Caki2 (cell line): ENCODE measurements around the gene ITIH4. TPM values are rescaled to one million over a fixed set of nuclear protein-coding genes. Genes with fewer than 3 reads are reported as not detected.

Experiments
- DNase-seq: peaks from one replicate; pipeline ENCODE4 v3.0.0-alpha.2; 2015; ENCODE audit warnings: low read depth
- in situ Hi-C: cut with HindIII; loops from 2 replicates; pipeline ENCODE4 v1.10.0; 2016; ENCODE audit warnings: low sequenced_read_pairs, low pct_unique_long_range_greater_than_20kb, mixed read lengths
- total RNA-seq: library from RNA; depleted of rRNA; stranded (reverse); fragments of >200 nt; shearing (Covaris generic); gene quantifications from 2 replicates; pipeline ENCODE4 v1.2.3, GENCODE V29; 2014; ENCODE audit warnings: low replicate concordance; rRNA removed

The ITIH4 gene
- total RNA-seq = not detected in 2 replicates

- in situ Hi-C loops = no loop called here
- DNase-seq = no peak
Measured at GRCh38 chr3:52830535-52831258, at the start of gene ITIH4. Gene ITIH4, minus strand, starts transcription at chr3:52830672. Its CDS starts 30 bp downstream, at chr3:52830642.

- in situ Hi-C loops = no loop called here
- no peak for DNase-seq
Measured at GRCh38 chr3:52880047-52880446, 49.6 kb upstream of the ITIH4 start.

DNA sequence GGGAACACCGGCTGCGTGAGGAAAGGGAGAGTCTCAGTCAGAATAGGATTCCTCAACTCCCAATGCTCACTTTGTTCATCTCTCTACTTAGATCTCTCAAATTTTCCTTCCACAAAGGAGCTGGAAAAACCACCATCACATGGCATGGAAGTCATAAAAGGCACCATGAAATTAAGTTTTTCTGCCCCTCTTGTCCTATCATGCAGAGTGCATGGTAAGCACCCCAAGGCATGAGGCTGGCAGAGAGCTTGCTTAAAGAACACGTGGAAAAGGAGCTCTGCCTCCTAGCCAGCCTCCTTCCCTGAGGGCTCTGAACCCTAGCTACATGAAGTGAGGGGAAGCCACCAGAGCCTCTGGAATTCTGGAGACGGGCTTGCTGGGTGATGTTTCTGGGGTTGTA is 49.1 kb upstream of the ITIH4 start:
- in situ Hi-C loops = no loop called here
- DNase-seq = no peak

- in situ Hi-C loops = no loop called here
Measured at GRCh38 chr3:52879090-52879489, 48.6 kb upstream of the ITIH4 start.

DNA sequence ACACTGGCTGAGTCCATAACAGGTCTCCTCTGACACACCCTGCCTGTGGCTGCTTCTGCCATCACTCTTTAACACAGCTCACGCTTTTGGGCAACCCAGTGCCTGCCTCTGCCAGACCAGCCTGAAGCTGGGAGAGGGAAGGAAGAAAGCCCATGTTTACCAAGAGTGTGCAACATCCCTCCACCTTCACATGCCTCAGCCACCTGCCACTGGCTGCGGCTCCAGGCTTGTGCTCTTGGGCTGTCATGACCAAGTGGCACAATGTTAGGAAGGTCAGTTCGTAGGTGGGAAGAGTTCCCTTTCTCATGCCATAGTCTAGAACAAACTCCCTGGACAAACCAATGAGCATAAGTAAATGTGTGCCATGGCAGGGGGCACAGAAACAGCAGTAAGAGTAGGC is 46.6 kb upstream of the ITIH4 start:
- in situ Hi-C loops = no loop called here
- DNase-seq = no peak

More at GRCh38 chr3:52879090-52879489, 48.6 kb upstream of the ITIH4 start:
- DNase-seq = no peak

DNA sequence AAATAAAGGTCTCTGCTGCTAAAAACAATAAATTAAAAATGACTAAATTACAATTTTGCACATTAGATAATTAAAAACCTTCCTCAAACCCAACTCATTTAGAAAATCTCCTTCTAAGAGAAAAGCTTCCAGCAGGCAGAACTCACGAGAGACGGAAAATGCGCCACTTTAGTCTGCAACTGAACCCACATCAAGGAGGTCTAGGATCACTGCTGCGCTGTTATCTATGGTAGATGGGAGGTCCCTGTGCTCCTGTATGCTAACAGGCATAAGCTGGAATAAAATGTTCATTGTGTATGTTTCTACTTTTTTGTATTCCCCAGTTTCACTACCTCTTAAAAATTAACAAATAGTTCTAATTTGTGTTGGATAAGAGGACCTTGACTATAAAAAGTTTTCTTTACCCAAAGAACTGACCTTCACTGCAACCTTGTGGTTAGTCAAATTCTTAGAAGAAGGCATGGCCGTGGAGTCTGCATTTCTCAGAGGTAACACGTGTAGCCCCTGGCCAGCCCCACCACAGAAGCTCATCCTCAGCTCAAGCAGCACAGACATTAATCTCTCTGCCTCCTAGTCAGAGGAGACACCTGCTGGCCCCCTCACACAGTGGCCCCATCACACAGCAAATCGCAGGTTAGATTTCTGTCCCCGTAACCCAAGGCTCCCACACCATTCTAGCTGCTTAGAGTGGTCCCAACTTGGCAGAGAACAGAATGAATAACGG is 44.6 kb upstream of the ITIH4 start:
- DNase-seq = no peak
- in situ Hi-C loops = no loop called here

DNA sequence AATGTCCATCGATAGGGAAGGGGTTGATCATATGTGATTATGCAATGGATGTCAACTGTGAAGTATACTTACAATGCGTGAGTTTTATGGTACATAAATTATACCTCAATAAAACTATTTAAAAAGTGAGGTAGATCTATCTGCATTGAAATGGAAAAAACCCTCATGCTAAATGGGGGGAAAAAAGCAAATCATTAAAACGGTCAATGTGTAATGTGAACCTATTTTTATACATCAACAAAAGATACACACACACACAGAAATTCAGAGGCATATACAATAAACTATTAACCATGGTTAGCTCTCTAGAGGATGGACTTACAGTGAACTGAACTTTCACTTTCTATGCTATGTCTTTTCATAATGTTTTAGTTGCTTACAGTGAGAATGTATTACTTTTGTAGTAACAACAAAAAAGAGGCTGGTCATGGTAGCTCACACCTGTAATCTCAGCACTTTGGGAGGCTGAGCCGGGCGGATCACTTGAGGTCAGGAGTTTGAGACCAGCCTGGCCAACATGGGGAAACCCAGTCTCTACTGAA is 43.8 kb upstream of the ITIH4 start:
- in situ Hi-C loops = no loop called here
- no peak for DNase-seq

GRCh38 chr3:52873433-52874159 is 43.1 kb upstream of the ITIH4 start:
- in situ Hi-C loops = no loop called here
- no peak for DNase-seq

DNA sequence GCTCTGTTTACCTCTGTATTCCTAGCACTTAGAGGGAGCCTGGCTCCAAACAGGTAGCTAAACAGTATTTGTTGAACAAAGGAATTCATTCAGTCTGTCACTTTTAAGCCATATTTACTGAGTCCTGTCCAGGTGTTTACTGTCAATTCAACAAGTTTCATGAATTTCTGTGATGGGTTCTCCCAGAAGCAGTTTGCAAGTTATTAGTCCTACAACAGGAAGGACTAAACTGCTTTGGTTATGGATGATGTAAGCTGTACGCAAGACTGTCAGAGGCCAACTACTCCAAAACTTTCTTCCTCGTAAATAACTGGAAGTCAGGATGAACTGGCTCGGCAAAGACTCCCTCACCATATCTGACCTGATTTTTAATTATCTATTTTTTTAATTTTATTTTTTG is 41.8 kb upstream of the ITIH4 start:
- no peak for DNase-seq
- in situ Hi-C loops = no loop called here

DNA sequence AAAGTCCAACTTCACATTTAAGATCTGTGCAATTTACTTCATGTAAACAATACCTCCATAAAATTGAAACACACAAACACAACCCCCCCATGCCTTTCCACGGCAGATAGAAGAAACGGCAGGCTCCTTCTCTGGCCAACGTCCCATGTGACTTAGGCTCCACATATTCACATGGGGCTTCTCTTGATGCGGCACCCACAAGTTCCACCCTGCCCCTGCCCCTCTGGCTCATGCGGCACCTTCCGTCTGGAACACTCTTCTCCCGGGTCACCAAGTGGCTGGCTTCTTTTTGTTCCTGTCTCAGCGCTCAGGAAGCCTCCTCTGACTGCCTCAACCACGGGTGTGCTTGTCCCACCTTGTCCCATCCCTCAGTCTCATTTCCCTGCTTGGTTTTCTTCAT is 41.3 kb upstream of the ITIH4 start:
- in situ Hi-C loops = no loop called here

DNA sequence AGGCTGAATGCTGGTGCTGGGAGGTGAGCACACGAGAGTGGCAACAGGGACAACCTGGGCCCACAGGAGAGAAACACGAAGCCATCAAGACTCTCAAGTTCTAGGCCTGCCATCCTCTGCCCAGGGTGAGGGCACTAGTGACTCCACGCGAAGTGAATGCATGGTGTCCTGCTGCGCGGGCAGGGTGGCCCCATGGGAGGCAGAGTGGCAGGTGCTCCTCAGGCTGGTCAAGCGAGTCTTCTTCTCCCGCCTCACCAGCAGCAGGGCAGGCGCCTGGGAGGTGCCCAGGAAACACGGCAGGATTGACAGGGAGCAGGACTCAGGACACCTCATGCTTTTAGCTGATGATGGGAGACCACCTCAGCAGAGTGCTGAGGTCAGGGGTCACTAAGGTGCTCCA is 40.0 kb upstream of the ITIH4 start:
- in situ Hi-C loops = no loop called here
- DNase-seq = no peak

More for the DNA sequence above, 41.3 kb upstream of the ITIH4 start:
- no peak for DNase-seq

DNA sequence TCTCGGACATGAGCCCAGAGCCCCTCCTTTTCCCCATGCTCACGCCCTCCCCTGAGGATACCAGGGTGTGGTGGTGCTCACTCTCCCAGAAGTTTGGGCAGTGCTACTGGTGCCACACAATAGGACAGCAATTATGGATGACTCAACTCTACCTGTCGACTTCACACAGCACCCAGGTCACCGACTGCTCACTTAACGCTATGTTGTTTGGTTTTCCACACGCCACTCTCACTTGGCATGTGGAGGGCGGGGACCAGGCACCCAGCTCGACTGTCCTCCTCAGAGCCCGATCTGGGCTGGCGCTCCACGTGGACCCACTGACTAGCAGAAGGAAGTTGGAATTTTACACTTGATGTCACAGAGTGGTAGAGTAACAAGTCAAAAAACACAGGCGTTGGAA is 36.0 kb upstream of the ITIH4 start:
- in situ Hi-C loops = no loop called here
- no peak for DNase-seq

- in situ Hi-C loops = no loop called here
- no peak for DNase-seq
Measured at GRCh38 chr3:52865994-52866393, 35.5 kb upstream of the ITIH4 start.

DNA sequence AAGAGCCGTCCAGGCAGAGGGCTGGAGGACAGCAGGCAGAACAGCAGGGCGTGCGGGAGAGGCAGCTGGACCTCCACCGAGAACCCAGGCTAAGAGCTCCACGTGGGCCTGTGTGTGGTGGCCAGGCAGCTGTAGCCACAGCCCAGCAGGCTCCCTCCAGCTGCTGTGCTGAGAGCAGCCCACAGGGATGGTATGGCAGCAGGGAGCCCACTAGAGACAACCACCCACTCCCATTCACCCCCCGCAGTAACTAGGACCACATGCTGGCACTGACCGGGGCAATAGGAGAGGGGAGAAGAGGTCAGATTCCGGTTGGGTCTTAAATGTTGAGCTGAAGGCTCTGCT is 29.9 kb upstream of the ITIH4 start:
- in situ Hi-C loops = no loop called here
- DNase-seq = no peak

DNA sequence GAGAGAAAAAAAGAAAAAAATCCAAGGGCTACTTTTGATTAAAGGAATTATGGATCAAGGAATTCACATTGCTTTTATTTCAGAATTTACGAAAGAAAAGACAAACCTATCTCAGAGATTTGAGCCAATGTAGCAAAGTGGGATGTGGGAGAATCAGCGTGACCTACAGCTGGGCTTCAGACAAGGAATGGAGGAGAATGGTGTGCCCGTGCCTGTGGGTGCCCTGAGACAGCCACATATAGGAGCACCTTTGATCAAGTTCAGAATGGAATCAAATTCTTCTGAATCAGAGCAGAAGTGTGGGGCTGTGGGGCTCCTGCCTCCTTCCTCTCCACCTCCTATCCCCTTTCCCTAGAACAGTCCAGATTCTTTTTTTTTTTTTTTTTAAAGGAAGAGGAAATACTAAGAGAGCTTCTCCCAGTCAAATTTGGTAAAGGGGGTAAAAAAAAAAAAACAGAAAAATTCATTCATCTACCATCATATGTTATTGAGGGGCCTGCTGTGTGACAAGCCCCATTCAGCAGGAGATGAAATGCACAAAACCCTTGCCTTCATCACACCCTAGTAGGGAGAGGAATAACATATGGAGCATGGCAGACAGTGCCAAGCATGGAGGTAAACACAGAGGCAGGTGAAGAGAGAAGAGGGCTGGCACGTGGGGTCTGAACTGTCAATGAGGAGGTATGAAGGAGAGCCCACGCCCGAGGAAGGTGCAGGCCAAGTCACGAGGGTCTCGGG is 29.4 kb upstream of the ITIH4 start:
- DNase-seq = no peak
- in situ Hi-C loops = no loop called here

DNA sequence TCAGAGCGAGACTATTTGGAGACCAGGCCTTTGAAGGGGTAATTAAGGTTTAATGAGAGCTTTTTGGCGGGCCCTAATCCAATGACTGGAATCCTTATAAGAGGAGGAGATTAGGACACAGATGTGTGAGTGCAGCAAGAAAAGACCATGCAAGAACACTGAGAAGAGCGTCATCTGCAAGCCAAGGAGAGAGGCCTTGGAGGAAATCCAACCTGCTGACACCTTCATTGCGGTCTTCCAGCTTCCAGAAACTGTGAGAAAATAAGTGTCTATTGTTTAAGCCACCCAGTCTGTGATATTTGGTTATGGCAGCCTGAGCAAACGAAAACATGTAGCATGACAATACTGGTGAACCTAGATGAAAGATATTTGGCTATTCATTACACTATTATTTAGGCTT is 27.4 kb upstream of the ITIH4 start:
- in situ Hi-C loops = no loop called here
- DNase-seq = no peak

DNA sequence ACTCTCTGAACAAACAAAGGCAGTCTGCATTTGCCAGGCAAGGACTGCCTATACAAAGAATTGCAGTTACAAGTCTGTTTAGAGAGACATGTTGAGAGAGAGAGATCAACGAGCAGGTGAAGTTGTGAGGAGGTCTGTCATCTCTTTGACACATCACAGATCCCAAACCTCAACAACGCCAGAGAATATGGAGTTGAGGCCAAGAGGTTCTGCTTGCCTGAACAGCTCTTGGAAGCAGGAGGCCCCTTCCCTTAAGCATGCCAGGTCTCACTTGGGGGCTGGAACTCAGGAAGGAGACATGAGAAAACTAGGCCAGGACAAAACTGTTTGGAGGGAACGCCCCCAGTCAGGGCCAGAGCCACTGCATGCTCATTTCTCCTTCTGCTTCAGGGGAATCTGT is 26.7 kb upstream of the ITIH4 start:
- DNase-seq = no peak
- in situ Hi-C loops = no loop called here

DNA sequence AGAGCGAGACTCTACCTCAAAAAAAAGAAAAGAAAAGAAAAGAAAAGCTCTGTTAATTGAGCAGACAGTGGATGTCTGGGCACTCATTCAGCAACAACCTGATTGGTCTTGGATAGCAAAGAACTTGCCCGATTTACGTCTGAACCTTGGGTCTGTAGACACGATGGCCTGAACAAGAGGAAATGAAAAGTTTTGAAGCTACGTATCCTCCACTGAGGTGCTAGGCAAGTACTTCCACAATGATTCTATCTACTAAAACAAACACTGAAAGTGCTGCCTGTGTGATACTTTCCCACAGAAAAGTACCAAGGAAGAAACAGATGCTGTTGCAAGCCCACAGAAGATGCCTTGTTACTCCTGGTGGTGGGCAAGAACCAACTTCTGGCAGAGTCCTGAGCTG is 26.2 kb upstream of the ITIH4 start:
- in situ Hi-C loops = no loop called here
- no peak for DNase-seq
